HG03571 (cell line): ENCODE data around the gene MPZL1.
"Not testable (repeated sequence)": the region's sequence is repeated elsewhere in the genome, so short reads cannot be mapped to it uniquely, and the experiment has no call there.

Experiments
- ATAC-seq: cut with Tn5 transposase; IDR thresholded peaks from one replicate; pipeline ENCODE4 v1.9.1; 2021; ENCODE audit not compliant: unreplicated experiment

Gene MPZL1

DNA sequence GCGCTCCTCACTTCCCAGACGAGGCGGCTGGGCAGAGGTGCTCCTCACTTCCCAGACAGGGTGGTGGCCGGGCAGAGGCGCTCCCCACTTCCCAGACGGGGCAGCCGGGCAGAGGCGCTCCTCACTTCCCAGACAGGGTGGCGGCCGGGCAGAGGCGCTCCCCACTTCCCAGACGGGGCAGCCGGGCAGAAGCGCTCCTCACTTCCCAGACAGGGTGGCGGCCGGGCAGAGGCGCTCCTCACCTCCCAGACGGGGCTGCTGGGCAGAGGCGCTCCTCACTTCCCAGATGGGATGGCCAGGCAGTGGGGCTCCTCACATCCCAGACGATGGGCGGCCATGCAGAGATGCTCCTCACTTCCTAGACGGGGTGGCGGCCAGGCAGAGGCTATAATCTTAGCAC, 84.5 kb downstream of the MPZL1 start:
- not testable (repeated sequence) for ATAC-seq

DNA sequence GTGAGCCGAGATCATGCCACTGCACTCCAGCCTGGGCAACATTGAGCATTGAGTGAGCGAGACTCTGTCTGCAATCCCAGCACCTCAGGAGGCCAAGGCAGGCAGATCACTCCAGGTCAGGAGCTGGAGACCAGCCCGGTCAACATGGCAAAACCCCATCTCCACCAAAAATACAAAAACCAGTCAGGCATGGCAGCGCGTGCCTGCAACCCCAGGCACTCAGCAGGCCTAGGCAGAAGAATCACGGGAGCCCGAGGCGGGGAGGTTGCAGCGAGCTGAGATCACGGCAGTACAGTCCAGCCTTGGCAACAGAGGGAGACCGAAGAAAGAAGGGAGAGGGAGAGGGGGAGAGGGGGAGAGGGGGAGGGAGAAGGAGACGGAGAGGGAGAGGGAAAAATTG, 84.9 kb downstream of the MPZL1 start:
- ATAC-seq, result not testable (repeated sequence)

DNA sequence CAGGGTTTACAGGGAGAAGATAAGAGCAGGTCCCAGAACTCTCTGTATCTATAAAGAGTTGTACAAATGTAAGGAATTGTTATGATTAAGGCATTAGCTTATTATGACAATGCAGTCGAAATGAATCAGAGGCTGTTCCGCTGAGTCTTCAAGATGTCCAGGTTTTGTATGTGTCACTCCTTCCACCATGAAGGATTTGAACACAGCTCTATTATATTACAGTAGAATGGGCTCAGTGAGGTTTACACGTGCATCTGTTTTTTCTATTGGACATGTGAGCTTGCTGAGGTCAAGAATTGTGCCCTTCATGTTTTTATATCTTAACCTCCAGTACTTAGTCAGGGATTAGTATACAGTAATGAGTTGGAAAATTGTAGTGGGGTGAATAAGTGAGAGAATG, 86.3 kb downstream of the MPZL1 start:
- ATAC-seq, result no peak

DNA sequence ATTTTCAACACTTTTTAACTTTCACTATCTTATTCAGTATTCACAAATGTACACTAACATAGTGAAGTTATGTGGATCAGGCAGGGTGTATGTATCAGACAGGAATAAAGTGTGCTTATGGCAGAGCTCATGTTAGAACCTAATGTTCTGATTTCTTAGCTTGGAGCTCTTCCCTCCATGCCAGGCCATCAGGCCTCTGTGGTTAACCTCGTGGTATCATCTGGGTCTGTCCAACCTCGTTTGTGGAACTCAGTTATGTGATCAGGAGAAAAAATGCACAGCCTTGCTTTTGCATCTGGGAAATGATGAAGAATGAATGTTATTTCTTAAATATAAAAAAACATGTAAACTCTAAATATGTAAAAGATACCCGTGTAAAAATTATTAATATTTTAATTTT, 86.9 kb downstream of the MPZL1 start:
- no peak for ATAC-seq

DNA sequence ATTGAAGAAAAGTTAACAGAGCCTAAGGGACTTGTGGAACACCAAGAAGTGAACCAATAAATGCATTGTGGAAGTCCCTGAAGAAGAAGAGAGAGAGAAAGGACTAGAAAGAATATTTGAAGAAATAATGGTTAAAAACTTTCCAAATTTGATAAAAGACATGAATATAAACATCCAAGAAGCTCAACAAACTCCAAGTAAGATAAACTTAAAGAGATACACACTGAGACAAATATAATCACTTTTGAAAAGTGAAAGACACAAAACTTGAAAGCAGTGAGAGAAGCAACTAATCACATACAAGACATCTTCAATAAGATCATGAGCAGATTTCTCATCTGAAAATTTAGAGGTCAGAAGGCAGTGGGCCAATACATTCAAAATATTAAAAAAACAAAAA, 91.2 kb downstream of the MPZL1 start:
- ATAC-seq, result no peak

DNA sequence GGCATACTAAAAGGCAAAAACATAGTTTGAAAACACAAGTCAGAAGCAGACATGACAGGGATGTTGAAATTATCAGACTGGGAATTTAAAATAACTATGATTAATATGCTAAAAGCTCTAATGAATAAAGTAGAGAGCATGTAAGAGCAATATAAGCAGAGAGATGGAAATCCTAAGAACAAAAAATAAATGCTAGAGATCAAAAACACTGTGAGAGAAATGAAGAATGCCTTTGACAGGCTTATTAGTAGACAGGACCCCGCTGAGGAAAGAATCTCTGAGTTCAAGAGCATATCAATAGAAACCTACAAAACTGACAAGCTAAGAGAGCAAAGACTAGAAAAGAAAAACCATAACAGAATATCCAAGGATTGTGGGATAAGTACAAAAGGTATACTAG, 93.9 kb downstream of the MPZL1 start:
- ATAC-seq, result no peak

DNA sequence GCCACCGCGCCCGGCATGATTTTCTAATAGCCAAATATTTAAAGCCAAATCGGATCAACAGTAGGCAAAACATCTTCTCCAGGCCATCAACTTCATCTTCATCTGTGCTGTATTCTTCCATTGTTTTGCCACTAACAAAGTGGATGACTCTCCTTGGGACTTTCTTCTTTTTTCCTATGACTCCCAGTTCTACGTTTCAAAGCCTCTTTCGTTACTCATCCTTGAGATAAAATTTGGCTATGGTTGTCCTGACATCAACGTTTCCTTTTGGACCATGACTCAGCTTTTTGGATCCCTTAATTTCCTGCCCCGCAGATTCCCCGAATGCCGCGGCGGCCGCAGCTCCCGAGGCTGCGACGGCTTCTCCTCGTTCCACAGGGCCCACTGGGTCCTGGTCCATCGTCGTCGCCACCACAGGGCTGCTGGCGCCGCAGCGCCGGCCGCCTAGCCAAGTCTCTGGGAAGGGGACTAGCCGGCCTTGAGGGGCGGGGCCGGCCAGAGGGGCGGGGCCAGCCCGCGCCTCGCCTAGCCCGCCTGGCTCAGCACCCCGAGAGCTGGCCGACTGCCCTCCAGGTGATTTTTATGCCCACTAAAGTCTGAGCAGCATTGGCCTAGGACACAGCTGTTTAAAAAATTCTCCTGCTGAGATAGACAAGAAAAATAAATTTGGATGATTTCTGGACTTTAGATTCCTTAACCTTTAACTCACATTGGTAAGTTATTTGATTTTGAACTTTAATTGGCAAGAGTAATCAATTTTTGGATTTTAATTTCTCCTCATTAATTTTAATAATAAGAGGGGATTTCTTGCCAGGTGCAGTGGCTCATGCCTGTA, 98.3 kb downstream of the MPZL1 start:
- no peak for ATAC-seq

DNA sequence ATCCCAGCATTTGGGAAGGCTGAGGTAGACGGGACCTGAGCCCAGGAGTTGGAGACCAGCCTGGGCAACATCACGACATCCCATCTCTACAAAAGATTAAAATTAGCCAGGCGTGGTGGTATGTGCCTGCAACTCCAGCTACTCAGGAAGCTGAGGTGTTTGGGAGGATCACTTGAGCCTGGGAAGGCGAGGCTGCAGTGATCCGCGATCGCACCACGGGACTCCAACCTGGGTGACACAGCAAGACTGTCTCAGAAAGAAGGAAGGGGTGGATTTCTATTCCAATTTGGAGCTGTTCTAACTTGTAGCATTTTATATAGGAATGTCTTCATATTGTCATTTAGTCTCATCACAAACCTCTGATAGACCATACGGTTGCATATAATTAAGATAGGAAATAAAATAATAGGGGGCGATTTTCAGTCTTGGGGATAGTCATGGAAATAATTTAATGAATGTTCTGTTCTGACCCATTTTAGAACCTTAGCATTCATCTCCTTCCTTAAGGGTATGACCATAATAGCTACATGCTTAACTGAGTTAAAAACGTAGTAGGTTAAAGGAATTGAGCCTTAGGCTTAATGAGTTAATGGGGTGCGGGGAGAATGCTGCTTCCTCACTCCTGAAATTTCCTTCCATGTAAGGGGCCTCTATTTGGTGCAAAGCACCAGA, 99.0 kb downstream of the MPZL1 start:
- no peak for ATAC-seq

DNA sequence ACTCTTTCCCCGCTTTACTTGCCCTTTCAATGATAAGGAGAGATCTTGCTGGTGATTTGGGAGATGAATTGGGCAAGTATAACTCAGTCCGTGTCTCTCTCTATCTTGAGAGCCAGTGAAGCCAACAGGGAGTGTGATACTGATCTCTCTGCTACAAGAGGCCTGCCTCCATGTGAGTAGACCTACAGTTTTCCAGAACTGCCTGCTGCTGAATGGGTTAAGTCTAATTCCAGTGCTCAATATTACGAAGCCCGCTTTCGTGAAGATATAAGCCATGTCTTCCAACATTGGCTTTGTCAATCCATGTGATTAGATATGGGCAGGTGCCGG, 99.5 kb downstream of the MPZL1 start:
- ATAC-seq, result no peak

DNA sequence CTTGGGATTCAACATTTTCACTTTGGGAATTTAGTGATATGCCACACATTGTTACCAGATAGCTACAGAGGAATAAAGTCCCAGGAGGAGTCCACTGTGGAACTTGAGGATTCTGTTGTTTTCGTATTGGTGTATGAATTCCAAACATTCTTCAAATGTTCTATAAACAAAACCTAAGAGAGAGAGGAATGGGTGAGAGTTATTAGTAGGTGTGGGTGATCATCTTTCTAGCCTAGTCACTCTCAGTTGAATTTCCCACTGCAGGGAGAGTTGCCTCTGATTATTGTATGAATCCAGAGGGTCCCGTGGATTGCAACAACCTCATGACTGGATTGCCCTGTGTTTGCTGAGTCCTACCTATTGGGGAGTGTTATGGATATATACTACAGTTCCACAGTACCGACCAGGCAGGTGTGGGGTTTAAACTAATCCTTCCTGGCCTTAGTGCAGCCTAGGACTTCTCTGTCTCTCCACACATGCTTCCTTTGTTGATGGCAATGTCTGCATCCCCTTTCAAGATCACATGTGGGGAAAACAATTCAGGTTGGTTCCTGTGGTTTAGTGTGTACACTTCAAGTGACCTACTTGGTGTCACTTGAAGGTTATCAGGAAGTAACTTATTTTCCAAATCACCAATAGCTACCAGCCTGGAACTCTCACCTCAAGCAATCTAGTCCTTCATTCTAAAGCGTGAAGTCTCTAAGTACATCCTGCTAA, 100.3 kb downstream of the MPZL1 start:
- no peak for ATAC-seq

DNA sequence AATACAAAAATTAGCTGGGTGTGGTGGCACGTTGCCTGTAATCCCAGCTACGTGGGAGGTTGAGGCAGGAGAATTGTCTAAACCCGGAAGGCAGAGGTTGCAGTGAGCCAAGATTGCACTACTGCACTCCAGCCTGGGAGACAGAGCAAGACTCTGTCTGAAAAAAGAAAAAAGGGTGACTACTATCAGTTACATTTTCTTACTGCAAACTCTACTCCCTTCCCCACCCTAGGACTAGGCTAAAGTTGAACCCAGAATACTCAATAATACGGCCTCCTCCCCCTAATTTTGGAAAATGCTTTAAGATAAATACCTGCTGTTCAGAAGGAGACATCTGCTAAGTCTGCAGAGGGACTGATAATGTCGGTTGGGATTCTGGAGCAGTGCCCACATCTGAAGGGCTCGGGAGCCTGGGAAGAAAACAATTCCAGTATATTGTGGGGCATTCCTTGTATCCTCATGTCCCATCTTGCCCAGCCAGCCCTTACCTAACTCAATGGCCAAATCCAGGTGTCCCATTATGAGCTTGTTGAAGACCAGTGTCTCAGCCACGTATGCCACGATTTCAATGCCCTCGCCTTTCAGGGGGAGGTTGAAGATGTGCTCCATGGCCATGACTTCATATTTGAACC, 102.5 kb downstream of the MPZL1 start:
- no peak for ATAC-seq

DNA sequence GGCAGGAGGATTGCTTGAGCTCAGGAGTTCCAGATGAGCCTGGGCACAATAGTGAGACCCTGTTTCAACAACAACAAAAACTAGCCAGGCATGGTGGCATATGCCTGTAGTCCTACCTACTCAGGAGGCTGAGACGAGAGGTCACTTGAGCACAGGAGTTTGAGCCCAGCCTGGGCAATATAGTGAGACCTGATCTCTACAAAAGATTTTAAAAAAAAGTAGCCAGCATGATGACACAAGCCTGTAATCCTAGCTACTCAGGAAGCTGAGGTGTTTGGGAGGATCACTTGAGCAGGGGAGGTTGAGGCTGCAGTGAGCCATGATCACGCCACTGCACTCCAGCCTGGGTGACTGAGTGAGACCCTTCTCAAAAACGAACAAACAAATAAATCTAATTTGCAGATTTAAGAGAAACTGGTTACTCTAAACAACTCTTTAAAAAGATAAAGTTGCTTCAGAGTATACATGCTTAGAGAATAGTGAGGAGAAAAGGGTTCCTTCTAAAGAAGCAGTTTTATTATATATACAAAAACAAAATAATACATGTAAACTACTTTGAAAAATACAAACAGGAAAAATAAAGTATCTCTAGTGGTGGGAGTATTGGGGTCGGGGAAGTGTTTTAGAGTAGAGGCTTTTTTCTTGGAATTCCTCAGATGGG, 103.8 kb downstream of the MPZL1 start:
- no peak for ATAC-seq

DNA sequence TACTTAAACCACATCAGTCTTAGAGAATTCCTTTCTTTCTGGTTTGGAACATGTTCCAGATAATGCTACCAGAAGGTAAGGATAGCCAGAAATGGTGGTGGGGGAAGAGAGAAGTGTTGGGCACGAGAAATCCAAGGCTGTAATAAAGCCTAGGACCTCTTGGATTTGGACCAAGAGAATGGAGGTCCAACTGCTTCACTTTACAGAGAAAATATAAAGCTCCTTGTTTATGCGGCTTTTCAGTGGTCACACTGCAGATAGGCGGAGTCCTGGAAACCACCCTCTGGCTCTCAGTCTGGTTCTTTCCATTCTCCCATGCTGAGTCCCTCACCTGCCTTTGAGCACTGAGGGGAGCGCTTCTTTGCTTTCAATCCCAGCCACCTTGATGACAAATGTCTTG, 104.3 kb downstream of the MPZL1 start:
- ATAC-seq, result no peak

DNA sequence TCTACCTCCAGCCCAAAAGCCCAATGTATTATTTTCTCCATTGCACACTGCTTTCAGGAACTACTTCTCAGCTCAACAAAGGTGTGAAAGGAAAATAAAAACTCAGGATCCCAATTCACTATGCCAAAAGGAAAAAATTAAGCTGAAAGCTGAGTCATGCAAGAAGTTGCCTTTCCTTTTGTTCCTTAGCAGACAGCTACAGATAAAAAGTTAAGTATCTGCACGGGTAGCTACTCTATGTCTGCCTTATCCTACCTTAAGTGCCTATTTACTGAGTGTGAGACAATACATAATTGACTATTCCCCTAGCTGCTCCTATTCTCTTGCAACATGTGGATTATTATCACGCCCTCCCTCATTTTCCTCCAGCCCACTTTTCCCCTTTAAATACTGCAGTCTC, 108.1 kb downstream of the MPZL1 start:
- no peak for ATAC-seq

DNA sequence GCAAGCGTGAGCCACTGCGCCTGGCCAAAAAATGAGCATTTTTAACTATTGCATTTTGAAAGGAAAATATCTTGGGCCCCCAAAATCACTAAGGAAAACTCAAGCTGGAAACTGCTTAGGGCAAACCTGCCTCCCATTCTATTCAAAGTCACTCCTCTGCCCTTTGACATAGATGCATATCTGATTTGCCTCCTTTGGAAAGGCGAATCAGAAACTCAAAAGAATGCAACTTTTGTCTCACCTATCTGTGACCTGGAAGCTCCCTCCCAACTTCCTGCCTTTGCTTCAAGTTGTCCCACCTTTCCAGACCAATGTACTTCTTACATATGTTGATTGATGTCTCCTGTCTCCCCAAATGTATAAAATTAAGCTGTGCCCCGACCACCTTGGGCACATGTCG, 108.9 kb downstream of the MPZL1 start:
- not testable (repeated sequence) for ATAC-seq

DNA sequence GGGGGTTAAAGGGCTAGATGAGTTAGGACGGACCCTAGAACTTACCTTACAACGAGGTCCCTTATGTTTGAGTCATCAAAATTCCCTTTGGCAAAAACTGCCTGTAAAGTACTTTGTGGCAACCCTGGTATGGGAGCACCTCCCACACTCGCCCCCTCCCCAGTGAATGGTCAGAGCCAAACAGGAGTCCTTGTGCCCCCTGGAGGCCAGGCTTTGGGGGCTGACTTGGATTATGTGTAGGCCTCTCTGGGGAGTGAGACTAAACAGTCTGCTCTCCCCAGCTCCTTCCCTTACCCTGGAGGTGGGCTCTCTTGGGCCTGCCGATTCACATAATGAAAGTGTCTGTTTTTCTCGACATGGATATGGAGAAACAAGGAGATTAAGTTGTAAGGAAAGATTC, 110.9 kb downstream of the MPZL1 start:
- ATAC-seq, result no peak

DNA sequence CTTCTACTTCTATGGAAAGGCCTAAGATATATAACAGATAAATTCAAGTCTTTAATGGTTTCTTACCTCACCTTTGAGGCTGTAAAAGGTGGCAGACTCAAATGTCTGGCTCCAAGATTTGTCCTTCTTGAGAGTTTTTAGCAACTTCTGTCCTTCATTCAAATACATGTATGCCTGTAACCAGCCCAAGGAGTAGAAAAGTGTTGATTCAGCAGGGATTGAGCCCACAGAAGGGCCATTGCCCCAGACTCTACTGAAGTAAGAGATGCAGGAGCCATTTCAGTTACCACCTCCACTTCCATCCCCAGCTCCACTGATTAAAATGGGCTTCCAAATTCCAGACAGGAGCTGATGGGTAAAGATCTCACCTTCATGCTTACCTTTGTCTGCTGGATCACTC, 112.1 kb downstream of the MPZL1 start:
- no peak for ATAC-seq

DNA sequence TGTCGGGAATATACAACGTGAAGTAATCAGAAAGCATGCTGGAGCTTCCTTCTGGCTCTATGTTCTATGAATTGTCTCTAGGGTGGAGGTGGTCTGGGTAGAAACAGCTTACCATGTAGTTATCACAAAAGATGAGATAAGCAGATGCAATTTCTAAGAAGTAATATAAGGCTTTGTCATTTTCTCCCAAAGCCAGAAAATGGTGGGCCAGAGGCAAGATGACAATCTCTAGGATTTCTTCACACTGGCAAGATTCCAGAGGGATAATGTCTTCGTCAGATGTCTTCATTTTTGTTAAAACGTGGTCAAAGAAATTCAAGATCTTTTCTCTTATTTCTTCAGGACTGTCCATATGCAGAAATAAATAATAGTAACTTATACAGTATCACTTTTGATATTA, 114.4 kb downstream of the MPZL1 start:
- no peak for ATAC-seq

DNA sequence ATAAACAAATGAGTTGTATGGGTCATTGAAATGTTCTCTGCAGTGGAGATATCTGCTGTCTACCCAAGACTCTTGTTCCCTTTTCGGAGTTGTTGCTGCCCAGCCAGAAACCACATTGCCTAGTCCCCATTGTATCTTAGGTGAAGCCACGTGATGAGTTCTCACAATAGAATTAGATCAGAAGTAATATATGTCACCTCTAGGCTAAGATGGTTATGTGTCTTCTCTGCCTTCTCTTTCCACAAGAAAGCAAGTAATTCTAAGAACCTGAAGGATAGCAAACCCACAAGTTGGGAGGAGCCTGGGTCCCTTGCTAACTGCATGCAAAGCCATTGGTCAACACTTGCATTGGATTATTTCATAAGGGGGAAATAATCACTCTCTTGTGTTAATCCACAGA, 115.5 kb downstream of the MPZL1 start:
- ATAC-seq, result no peak

DNA sequence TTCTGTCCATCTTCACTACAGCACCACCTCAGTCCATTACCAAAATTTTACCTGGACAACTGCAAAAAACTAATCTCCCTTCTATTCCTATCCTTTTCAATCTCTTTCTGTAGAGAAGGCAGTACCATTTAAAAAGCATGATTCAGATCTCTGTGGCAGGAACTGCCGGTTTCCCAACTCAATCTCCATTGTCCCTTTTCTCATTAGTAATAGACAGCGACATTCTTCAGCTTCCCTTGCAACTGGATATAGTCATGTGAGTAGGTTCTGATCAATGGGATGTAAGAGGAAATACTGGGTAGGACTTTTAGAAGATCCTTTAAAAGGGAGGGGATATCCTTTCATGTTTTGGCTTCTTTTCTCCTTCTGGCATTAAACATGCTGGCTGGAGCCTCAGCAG, 117.2 kb downstream of the MPZL1 start:
- ATAC-seq, result no peak
